ENCODE measurements around the gene BOD1L1. TPM values are rescaled to one million over a fixed set of nuclear protein-coding genes. Genes with fewer than 3 reads are reported as not detected.

Gene BOD1L1
- total RNA-seq, 1 donor = 38.0 TPM

DNA sequence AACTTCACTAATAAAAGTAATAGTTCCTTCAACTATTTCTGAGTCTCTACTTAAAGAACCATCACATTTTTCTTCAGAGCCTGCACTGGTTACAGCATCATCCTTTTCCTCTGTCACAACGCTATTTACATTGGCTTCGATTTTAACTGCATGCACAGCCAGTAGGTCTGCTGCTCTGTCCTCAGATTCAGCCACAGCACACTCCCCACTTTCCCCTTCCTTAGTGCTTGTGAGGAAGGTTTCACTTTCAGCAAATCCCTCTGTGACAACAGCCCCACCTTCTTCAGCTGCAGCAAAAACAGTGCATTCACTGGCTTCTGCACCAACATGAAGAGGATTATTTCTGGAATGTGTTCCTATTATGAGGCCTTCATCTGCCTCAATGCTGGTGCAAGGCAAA lies 25.7 kb downstream of the BOD1L1 start:
- no peak overlapping the region for H3K4me3 ChIP-seq (ENCODE audit: low read depth, low read length)
- DNase-seq (ENCODE audit: low read depth) = no peak
- no peak for TF ChIP-seq CTCF (IDR thresholded peaks at IDR 0.05; ENCODE audit: insufficient read depth, low read length)

DNA sequence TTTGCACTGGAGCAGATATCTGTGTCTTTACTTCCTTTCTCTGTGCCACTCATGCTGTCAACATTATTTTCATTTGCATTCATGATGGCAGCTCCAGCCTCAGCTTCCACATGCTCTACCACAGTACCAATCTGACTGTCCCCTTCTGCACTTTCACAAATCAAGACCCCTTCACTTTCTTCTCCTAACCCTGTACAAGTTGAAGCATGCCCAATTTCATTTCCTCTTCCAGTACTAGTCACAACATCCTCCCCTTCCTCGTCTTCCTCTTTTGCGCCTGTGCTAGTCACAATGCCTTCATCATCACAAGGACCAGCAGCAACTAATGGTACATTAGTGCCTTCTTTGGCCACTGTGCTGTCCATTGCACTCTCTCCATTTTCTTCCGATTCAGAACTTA lies 26.5 kb downstream of the BOD1L1 start:
- DNase-seq (ENCODE audit: low read depth) = no peak
- no peak overlapping the region for H3K4me3 ChIP-seq (ENCODE audit: low read depth, low read length)
- TF ChIP-seq CTCF (IDR thresholded peaks at IDR 0.05; ENCODE audit: insufficient read depth, low read length) = no peak

DNA sequence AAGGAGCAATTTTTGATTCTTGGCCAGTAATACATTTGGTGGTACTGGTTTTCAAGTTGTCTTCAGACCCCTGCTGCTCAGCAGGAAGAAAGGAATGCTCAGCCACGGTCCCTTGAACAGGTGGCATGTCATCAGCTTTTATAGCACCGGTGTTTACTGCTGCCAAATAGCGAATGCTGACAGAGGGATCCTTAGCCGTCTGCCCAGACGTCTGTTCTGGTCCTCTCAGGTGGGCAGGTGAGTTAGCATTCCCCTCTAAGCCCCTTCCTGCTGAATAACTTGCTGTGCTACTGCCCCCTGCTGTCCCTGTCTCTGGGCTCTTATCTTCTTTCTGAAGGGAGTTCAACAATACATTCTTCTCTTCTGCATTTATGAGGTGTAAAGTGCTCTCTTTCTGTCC lies 28.4 kb downstream of the BOD1L1 start:
- TF ChIP-seq CTCF (IDR thresholded peaks at IDR 0.05; ENCODE audit: insufficient read depth, low read length) = peak; percentile 28
- H3K4me3 ChIP-seq (ENCODE audit: low read depth, low read length) = no peak overlapping the region
- no peak for DNase-seq (ENCODE audit: low read depth)

- H3K4me3 ChIP-seq (ENCODE audit: low read depth, low read length) = no peak overlapping the region
- peak; percentile 12 for DNase-seq (ENCODE audit: low read depth)
- TF ChIP-seq CTCF (IDR thresholded peaks at IDR 0.05; ENCODE audit: insufficient read depth, low read length) = no peak
Measured at GRCh38 chr4:13597604-13598003, 29.9 kb downstream of the BOD1L1 start.

DNA sequence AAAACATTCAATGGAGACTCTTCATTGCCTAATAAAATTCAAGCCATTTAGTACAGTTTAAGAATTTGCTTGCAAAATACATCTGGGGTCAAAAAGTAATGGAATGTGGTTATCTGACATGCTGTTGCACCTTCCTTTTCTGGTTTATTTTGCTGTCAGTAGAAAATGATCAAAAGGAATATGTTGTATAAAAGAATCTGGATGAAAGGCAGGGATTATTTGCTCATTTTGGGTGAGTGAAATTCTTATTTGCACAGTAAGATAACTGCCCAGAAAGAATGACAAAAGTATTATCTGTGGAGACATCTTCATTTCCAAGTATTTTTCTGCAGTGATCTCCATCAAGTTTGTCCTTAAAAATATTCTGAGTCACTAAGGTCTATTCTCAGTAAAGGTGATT lies 30.4 kb downstream of the BOD1L1 start:
- H3K4me3 ChIP-seq (ENCODE audit: low read depth, low read length) = no peak overlapping the region
- TF ChIP-seq CTCF (IDR thresholded peaks at IDR 0.05; ENCODE audit: insufficient read depth, low read length) = no peak
- no peak for DNase-seq (ENCODE audit: low read depth)

DNA sequence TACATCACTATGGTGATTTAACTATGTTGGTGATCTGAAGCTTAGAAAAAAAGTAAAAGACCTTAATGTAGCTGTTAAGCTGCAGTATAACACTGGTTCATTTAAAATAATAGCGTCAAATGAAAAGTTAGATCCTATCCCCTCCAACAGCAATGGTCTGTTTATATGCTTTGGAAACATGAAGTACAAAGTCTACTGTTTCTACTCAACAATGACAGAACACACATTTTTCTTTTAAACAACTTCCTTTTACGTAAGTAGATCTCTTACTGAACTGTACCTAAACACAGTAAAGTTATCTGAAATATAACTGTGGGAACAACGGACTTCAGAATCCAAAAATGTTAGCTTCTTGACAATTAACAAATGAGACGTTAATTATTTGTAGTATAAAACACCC lies 35.3 kb downstream of the BOD1L1 start:
- DNase-seq (ENCODE audit: low read depth) = no peak
- TF ChIP-seq CTCF (IDR thresholded peaks at IDR 0.05; ENCODE audit: insufficient read depth, low read length) = no peak
- no peak overlapping the region for H3K4me3 ChIP-seq (ENCODE audit: low read depth, low read length)

- H3K4me3 ChIP-seq (ENCODE audit: low read depth, low read length) = no peak overlapping the region
- no peak for DNase-seq (ENCODE audit: low read depth)
- TF ChIP-seq CTCF (IDR thresholded peaks at IDR 0.05; ENCODE audit: insufficient read depth, low read length) = no peak
Measured at GRCh38 chr4:13590766-13591165, 36.8 kb downstream of the BOD1L1 start.
